Tongue (tissue), 2 donors: ENCODE measurements around the gene HSPA12A. TPM values are rescaled to one million over a fixed set of nuclear protein-coding genes. Genes with fewer than 3 reads are reported as not detected.
A peak's percentile ranks its signal among the peaks of the same experiment; 100 is the strongest.
"Not testable (repeated sequence)": the region's sequence is repeated elsewhere in the genome, so short reads cannot be mapped to it uniquely, and the experiment has no call there.

Experiments used
- DNase-seq: peaks from one replicate; pipeline ENCODE4 v3.0.0-alpha.2; 2015
- total RNA-seq: library from RNA; depleted of rRNA; stranded (reverse); fragments of >200 nt; gene quantifications from one replicate; pipeline ENCODE4 v1.2.3, GENCODE V29; 2014

The HSPA12A gene
- total RNA-seq, 1 donor from 2014 or later: 9.3 TPM

DNA sequence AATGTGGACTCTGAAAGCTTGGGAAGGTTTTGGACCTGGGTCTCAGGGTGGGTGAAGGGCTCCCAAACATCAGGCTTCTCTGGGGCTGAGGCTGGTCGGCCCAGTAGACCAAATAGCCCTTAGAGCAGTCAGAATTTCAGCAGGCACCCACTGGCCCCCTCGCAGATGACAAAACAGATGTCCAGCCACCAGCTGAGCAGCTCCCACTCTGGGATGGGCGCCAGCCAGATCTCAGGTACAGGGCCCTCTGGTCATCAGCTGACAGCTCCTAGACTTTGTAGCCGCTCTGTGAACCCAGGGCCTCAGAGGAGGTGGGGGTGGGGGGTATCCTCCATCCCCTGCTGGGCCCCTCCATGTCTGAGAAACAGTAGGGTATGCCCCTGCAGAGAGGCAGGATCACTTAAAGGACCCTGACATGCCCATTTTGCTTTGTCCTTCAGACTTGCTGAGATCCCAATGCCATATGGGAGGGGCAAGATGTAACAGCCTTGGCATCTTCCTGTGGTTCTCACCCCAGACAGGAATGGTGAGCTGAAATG is 26.5 kb downstream of the HSPA12A start:
- DNase-seq: no peak

DNA sequence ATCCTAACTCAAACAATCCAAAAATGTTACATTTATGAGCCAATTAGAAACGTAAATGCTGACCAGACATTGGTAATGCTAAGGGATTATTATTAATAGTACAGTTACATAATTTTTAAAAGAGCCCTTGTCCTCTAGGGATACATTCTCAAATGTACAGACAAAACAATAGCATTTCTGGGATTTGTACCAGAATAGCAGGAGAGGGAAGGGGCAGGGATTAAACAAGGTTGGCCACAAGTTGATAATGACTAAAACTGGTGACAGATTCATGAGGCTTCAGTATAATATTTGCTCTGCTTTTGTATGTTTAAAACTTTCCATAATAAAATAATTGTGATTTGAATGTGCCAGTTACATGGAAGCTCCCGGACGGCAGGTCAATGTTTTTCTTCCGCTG is 27.0 kb downstream of the HSPA12A start:
- DNase-seq: no peak

DNA sequence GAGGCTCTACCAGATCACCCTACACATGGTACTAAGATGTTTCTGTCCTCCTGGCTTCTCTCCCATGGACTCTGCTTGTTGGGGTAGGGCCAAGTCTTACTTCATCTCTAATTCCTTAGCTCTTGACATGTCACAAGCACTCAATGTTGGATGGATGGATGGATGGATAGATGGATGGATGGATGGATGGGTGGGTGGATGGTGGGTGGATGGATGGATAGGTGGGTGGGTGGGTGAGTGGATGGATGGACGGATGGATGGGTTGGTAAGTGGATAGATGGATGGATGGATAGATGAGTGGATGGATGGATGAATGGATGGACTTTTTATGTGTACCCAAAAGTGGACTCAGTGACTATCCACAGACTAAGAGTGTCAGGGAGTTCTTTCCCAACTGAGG is 28.5 kb downstream of the HSPA12A start:
- no peak for DNase-seq

DNA sequence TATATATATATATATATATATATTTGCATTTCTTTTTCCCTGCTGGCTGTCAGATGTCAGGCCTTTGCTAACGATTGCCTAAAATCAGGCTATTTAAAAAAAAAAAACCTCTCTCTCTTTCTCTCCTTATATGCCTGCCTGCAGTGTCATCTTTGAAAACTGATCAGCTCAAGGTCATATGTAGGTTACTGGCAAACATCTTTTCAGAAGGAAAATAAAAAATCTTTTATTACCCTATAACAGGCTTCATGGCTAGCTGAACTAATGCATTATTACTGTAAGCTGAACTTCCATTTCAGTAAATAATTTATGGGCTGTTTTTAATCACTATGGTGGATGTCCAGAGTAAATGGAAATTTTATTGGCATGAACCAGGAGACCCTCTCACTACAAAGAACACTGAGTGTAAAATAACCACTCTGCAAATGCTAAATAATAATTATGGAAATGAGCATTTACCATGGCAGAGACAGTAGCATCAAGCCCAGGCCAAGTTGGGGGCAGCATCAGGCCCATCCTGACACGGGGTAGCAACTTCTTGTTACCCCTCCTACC is 29.3 kb downstream of the HSPA12A start:
- no peak for DNase-seq

DNA sequence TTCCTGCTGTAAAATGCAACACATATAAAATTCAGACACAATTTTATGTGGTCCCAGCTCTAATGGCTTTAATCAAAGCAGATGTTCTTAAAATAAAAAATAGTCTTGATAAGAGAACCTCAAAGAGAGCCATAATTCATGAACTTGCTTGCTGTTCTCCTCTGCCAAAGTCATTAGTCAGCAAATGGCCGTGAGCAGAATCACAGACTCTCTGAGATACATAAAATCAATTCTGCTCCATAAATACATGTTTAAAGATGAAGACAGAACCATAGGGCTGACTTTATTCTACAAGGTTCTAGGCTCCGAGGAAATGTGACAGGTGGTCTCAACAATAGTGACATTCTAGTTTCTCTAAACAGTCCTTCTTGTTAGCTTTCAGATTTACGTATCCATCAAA is 29.8 kb downstream of the HSPA12A start:
- no peak for DNase-seq

- DNase-seq: not testable (repeated sequence)
Observed at GRCh38 chr10:116711803-116712202, 30.6 kb downstream of the HSPA12A start.

GRCh38 chr10:116710076-116710475 is 32.3 kb downstream of the HSPA12A start:
- no peak for DNase-seq

GRCh38 chr10:116708877-116709276 is 33.5 kb downstream of the HSPA12A start:
- no peak for DNase-seq

DNA sequence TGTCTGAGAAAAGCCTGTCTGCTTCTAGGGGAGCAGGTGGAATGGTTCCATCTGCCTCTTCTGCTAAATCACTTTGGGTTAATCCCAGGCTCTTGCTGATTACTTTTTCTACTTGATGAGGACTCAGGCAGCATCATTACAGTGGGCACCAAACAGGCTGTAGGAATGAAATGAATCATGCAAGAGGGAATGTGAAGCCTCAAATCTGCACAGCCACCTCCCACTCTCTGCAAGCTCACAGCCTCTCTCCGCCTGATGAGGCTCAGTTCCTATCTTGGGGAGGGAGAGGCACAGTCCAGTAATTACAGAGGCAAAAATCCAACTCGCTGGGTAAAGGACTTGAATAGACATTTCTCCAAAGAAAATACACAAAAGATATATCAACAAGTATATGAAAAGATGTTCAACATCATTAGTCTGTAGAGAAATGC is 34.0 kb downstream of the HSPA12A start:
- DNase-seq: no peak

DNA sequence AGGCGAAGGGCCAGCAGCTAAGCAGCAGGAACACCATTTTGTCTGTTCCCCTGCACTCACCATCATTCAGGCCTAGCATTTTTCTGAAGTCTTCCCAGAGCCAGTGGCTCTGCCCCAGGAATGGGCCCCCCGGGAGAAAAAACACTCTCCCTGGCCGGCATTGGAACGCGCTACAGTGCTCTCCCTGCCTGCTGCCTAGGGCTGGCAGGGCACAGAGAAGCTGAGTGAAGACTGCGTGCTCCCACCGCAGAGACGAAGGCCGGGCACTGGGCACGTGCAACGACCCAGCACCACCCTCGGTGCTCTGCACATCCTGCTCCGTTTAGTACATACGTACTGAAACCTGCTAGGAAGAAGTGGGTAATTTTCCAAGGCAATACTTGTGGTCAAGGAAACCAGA is 34.4 kb downstream of the HSPA12A start:
- DNase-seq: no peak

GRCh38 chr10:116706281-116706680 is 36.1 kb downstream of the HSPA12A start:
- no peak for DNase-seq

- DNase-seq: no peak
Observed at GRCh38 chr10:116705498-116705897, 36.9 kb downstream of the HSPA12A start.

- no peak for DNase-seq
Observed at GRCh38 chr10:116704926-116705325, 37.4 kb downstream of the HSPA12A start.

GRCh38 chr10:116702165-116702564 is 40.2 kb downstream of the HSPA12A start:
- DNase-seq: no peak

GRCh38 chr10:116699471-116700150 is 42.8 kb downstream of the HSPA12A start:
- peak; percentile 51 for DNase-seq

DNA sequence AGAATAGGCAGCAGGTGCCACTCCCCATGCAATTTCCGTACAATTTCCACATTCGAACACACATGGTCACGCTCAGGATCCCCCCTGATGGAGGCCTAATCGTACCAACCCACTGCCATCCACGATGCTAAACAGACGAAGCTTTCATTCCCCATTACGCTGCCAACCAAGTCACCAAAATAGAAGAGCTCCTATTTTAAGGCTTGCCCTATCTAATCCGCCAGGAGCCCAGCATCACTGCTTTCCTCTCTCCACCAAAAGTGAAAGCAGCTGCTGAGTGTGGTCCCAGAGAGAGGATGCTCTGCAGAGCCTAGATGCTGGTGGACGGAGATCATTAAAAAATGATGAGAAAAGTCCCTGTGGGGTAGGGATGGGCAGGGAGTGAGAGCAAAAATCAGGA is 43.3 kb downstream of the HSPA12A start:
- no peak for DNase-seq

- no peak for DNase-seq
Observed at GRCh38 chr10:116698364-116698763, 44.0 kb downstream of the HSPA12A start.

DNA sequence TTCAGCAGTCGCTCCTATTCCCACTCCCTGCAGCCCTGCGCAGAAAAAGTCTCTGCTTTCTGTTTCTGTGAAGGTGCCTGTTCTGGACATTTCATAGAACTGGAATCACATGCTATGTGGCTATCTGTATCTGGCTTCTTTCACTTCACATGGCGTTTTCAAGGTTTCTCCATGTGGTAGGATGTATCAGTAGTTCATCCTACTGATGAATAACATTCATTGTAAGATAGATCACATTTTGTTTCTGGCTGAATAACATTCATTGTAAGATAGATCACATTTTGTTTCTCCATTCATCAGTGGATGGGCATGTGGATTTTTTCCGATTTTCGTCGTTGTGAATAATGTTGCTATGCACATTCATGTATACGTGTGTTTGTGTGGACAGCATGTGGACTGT is 44.5 kb downstream of the HSPA12A start:
- DNase-seq: no peak

GRCh38 chr10:116696919-116697318 is 45.4 kb downstream of the HSPA12A start:
- no peak for DNase-seq

- DNase-seq: no peak
Observed at GRCh38 chr10:116694927-116695268, 47.5 kb downstream of the HSPA12A start.

DNA sequence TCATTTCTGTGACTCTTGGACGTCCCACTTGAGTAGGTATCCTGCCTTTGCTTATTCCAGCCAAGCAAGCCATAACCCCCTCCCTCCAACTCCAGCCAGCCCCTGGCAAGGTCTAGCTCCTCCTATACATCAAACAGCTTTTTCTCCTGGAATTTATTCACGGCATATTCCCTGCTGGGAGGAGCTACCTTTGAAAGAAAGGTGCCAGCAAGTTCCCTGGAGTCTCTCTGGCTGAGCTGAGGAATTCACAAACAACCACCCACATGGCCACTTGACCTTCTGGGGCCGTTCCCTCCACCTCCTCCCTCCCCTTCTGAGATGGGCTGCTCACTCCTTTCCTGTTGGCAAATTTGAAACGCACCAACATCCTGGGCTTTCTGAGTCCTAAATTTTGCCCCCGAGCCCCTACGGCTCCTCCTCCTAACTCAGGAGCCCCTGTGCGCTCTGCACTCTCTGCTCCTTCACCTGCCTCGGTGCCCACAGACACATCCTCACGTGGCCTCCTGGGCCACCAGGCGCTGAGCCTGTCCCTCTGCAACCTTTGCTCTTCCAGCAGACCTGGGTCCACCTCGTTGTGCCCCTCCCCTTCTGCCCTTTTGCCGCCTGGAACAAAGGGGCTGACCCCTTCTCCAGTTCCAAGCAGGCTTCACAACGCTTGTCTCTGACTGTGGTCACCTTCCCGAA is 48.0 kb downstream of the HSPA12A start:
- no peak for DNase-seq

DNA sequence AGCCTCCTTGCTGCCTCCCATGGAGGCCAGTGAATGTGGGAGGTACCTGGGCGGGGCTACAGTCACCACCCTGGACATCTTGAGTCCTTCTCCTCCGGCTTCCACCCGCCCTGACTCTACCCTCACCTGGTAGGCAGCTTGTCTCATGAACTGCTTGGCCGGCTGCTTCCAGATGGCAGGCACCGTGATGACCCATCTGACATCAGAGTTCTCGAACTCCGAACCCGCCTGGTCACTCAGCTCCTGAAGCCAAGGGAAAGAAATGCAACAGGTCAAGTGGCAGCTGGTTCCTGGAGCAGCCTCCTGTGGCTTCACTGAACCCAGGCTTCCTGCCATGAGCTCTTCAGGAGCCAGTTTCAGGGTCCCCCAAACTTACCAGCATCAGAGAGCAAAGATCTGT is 50.1 kb downstream of the HSPA12A start:
- DNase-seq: no peak

DNA sequence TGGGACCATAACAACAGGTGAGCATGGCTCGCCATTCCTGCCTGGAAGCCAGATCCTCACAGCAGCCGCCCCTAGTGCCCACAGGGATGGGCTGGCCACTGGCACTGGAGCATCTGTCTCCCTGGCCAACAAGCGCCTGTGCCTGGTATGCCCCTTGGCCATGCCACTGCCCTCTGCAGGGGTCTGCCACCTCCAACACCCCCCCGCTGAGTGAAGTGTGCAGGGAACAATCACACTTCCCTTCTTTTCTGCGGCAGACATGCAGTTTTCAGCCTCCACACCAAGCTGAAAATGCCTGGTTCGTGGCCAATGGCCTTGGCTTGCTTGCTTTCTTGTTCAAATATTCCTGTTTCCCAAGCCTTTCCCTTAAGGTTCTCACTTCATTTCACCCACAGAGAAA is 50.7 kb downstream of the HSPA12A start:
- DNase-seq: peak; percentile 53
